Measurements from ENCODE around the gene CGREF1. TPM values are rescaled to one million over a fixed set of nuclear protein-coding genes. Genes with fewer than 3 reads are reported as not detected.

CGREF1 gene
- total RNA-seq, 1 experiment from 2014 or later: 18.7 TPM

DNA sequence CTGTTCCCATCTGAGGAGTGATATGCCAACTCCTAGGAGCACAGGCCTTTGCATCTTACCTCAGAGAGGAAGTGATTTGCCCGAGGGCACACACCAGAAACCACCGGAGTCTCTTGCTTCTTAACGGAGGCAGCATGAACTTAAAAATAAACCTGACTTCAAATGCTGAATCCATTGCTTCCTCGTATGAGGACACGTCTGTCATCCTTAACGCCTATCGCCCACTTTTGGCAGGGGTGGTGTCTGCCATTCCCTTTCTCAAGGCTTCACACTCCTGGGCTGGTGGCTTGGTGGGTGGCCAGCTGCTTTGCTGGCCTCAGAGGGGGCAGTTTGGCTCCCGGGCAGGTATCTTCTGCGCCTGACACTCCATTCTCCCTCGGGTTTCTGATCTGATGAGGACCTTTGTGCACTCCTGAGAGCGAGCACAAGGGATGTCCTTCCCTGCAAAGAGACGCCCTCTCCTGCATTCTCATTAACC, 16.6 kb upstream of the CGREF1 start:
- Histone ChIP-seq H4K20me1 (ENCODE audit: low read length) (peaks cover 9% of the 10 kb centered on the region; the same call in 1 of the 2 replicates), H3K27ac (ENCODE audit: low read length) (no peak overlapping the region), H3K27me3 (ENCODE audit: low read length) (no peaks in the 10 kb centered on the region), H3K4me2 (ENCODE audit: low read length) (no peak overlapping the region), H3K4me3 (ENCODE audit: low read length) (no peak overlapping the region), H3K36me3 (ENCODE audit: low read depth, low read length) (peaks cover 12% of the 10 kb centered on the region), H3K4me1 (ENCODE audit: insufficient read depth, low read length) (peaks cover 9% of the 10 kb centered on the region), H3F3A (ENCODE audit: low read length, unreplicated experiment) (no peaks in the 10 kb centered on the region), H2AFZ (ENCODE audit: low read length) (0 out of 2 replicates have a peak overlapping the region, but pooled peaks have one; percentile 79), H3K9me2 (replicated peaks; ENCODE audit: low read length) (no peaks in the 10 kb centered on the region), H3K79me2 (ENCODE audit: low read length) (peaks cover 22% of the 10 kb centered on the region), H3K9ac (ENCODE audit: low read length) (no peak overlapping the region), H3K9me3 (ENCODE audit: low read length) (no peaks in the 10 kb centered on the region)
- ChIA-PET POLR2A (ENCODE audit: unreplicated experiment) (no interaction called here), CTCF (no interaction called here)
- ATAC-seq: no peak
- intact Hi-C loops (cut with micrococcal nuclease): no loop called here
- no peak for DNase-seq
- no TSS peak for BruUV-seq (replicated peaks)
- TF ChIP-seq, protein P1, sequence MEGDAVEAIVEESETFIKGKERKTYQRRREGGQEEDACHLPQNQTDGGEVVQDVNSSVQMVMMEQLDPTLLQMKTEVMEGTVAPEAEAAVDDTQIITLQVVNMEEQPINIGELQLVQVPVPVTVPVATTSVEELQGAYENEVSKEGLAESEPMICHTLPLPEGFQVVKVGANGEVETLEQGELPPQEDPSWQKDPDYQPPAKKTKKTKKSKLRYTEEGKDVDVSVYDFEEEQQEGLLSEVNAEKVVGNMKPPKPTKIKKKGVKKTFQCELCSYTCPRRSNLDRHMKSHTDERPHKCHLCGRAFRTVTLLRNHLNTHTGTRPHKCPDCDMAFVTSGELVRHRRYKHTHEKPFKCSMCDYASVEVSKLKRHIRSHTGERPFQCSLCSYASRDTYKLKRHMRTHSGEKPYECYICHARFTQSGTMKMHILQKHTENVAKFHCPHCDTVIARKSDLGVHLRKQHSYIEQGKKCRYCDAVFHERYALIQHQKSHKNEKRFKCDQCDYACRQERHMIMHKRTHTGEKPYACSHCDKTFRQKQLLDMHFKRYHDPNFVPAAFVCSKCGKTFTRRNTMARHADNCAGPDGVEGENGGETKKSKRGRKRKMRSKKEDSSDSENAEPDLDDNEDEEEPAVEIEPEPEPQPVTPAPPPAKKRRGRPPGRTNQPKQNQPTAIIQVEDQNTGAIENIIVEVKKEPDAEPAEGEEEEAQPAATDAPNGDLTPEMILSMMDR (conservative IDR thresholded peaks at IDR 0.05; ENCODE audit: low read depth, low read length): no peak
- TF ChIP-seq EZH2 (IDR thresholded peaks at IDR 0.05; ENCODE audit: low read length, unreplicated experiment): no peak
- no peak for TF ChIP-seq EZH2phosphoT487 (IDR thresholded peaks at IDR 0.05; ENCODE audit: borderline replicate concordance, low read length)

DNA sequence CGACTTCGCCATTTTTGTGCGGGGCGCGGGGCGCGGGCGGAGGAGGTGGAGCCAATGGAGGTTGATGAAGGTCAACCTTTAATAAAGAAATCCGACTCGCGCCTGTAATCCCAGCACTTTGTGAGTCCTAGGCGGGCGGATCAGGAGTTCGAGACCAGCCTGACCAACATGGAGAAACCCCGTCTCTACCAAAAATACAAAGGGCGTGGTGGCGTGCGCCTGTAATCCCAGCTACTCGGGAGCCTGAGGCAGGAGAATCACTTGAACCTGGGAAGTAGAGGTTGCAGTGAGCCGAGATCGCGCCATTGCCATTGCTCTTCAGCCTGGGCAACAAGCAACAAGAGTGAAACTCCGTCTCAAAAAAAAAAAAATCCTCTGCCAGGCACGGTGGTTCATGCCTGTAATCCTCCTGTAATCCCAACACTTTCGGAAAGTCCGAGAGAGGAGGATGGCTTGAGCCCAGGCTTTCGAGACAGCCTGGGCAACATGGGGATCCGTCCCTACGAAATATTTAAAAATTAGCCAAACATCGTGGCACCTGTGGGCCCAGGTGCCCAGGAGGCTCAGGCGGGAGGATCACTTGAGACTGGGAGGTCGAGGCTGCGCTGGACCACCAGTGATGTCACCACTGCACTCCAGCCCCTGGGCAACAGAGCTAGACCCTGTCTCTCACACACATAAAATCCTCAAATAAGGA, 16.0 kb upstream of the CGREF1 start:
- no peak overlapping the region for H3K27ac ChIP-seq (ENCODE audit: low read length)
- BruUV-seq (replicated peaks): TSS peak; percentile 46

More for the DNA sequence above, 16.0 kb upstream of the CGREF1 start:
- ATAC-seq (no peak), DNase-seq (no peak)
- Histone ChIP-seq H3K27me3 (ENCODE audit: low read length) (no peaks in the 10 kb centered on the region), H2AFZ (ENCODE audit: low read length) (peak overlapping the region; percentile 79), H4K20me1 (ENCODE audit: low read length) (peaks cover 9% of the 10 kb centered on the region; the same call in 1 of the 2 replicates), H3K4me1 (ENCODE audit: insufficient read depth, low read length) (peaks cover 9% of the 10 kb centered on the region), H3K79me2 (ENCODE audit: low read length) (peaks cover 22% of the 10 kb centered on the region), H3K4me2 (ENCODE audit: low read length) (peak overlapping the region; percentile 94), H3K9me3 (ENCODE audit: low read length) (no peaks in the 10 kb centered on the region), H3K4me3 (ENCODE audit: low read length) (peak overlapping the region; percentile 97; the same call in 1 of the 2 replicates), H3K36me3 (ENCODE audit: low read depth, low read length) (peaks cover 12% of the 10 kb centered on the region), H3K9me2 (replicated peaks; ENCODE audit: low read length) (no peaks in the 10 kb centered on the region), H3K9ac (ENCODE audit: low read length) (no peak overlapping the region), H3F3A (ENCODE audit: low read length, unreplicated experiment) (no peaks in the 10 kb centered on the region)
- ChIA-PET POLR2A (ENCODE audit: unreplicated experiment) (interaction anchor here (0.5 kb wide), 1 partner anchor 113 kb away, joined by 6 read pairs; no protein-coding TSS in a partner anchor), CTCF (interaction anchor here (0.5 kb wide), 1 partner anchor 145 kb away, joined by 8 read pairs; no protein-coding TSS in a partner anchor)
- intact Hi-C loops (cut with micrococcal nuclease): no loop called here
- TF ChIP-seq, protein P1 (conservative IDR thresholded peaks at IDR 0.05; ENCODE audit: low read depth, low read length): no peak

Measured in PC-3 (cell line).